Panc1 (cell line): ENCODE results near the gene MCF2L2. TPM values are rescaled to one million over a fixed set of nuclear protein-coding genes. Genes with fewer than 3 reads are reported as not detected.

Experiments
- total RNA-seq: library from RNA; stranded (reverse); gene quantifications from one replicate; pipeline ENCODE4 v1.2.1, GENCODE V29; 2021; ENCODE audit not compliant: unreplicated experiment

Gene MCF2L2
- total RNA-seq, 1 experiment from 2014 or later: 1.0 TPM

Other genes with a start within 250 kb of the MCF2L2 start
- 22.8 TPM for gene B3GNT5, start 175.4 kb downstream of the MCF2L2 start, total RNA-seq
- gene KLHL6, start 127.1 kb upstream of the MCF2L2 start, total RNA-seq: 0.03 TPM
- 42.0 TPM for gene KLHL24, start 207.0 kb upstream of the MCF2L2 start, total RNA-seq